ENCODE data around the gene GRIN1. TPM values are rescaled to one million over a fixed set of nuclear protein-coding genes. Genes with fewer than 3 reads are reported as not detected.

GRIN1 gene
- total and polyA plus RNA-seq, 7 experiments from 2014 or later: not detected

DNA sequence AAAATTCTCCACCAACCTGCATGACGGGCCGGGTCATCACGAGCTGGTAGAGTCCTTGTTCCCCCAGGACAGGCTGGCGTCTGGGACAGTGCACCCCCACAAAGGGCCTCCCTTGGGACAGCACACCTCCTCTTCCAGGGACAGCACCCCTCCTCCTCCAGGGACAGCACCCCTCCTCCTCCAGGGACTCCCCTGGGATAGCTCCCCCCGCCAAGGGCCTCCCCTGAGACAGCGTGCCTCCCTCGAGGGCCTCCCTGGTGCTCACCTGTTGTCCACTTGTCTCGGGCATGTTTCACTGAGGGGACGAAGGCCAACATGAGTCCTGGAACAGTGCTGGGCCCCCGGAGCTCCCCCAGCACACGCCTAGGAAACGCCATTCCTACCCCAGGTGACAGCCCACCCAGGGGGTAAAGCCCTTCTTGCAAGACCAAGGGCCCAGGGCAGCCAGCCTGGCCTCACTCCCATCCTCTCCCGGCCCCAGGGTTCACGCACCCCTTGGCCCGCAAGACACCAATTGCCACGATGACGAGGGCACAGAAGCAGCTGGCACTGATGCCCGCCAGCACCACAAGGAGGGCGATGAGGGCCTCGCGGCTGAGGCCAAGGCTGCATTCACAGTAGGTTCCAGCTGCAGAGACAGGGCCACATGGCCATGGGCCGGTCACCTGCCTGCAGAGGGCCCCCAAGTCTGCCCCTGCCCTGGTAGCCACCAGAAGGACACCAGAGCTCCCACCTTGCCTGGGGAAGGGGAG is 32.4 kb downstream of the GRIN1 start:
- Histone ChIP-seq H3K27ac (ENCODE audit: low read depth, low read length) (no peak overlapping the region), H3K9me3 (ENCODE audit: control insufficient read depth in 2 of 3, low read length in 3 of 3) (no peaks in the 10 kb centered on the region), H3K27me3 (ENCODE audit: control insufficient read depth in 2 of 2, insufficient read depth in 2 of 2, low read length in 2 of 2) (peaks cover 5 to 9% of the 10 kb centered on the region in 2 donors), H3K4me1 (ENCODE audit: control insufficient read depth in 2 of 2, insufficient read depth in 2 of 2, low read length in 2 of 2) (no peaks in the 10 kb centered on the region), H3K36me3 (ENCODE audit: control insufficient read depth in 2 of 3, insufficient read depth in 3 of 3, low read length in 3 of 3) (no peaks in the 10 kb centered on the region), H3K4me3 (ENCODE audit: low read length) (no peak overlapping the region)
- ATAC-seq (no peak), DNase-seq (no peak)
- H3K9me3 Mint-ChIP-seq: no peaks in the 10 kb centered on the region
- H3K4me3 Mint-ChIP-seq: no peak overlapping the region
- POLR2A ChIA-PET: no interaction called here
- no peak overlapping the region for H3K27ac Mint-ChIP-seq
- peaks cover 0 to 14% (median 5%) of the 10 kb centered on the region in 7 donors for H3K4me1 Mint-ChIP-seq
- intact Hi-C loops (cut with micrococcal nuclease): no loop called here
- H3K36me3 Mint-ChIP-seq: no peaks in the 10 kb centered on the region
- H3K27me3 Mint-ChIP-seq: peaks cover 4 to 42% (median 16%) of the 10 kb centered on the region in 5 donors
- CTCF ChIA-PET: no interaction called here

- H3K4me1 ChIP-seq (ENCODE audit: control insufficient read depth in 2 of 2, insufficient read depth in 2 of 2, low read length in 2 of 2): no peaks in the 10 kb centered on the region
- no peak for ATAC-seq
- H3K27me3 ChIP-seq (ENCODE audit: control insufficient read depth in 2 of 2, insufficient read depth in 2 of 2, low read length in 2 of 2): peaks cover 5 to 6% of the 10 kb centered on the region in 2 donors
- no peaks in the 10 kb centered on the region for H3K9me3 Mint-ChIP-seq
- peak overlapping the region in 1 of 9 donors; percentile 23 for H3K27ac Mint-ChIP-seq
- intact Hi-C loops (cut with micrococcal nuclease): no loop called here
- no peaks in the 10 kb centered on the region for H3K9me3 ChIP-seq (ENCODE audit: control insufficient read depth in 2 of 3, low read length in 3 of 3)
- H3K36me3 ChIP-seq (ENCODE audit: control insufficient read depth in 2 of 3, insufficient read depth in 3 of 3, low read length in 3 of 3): peaks cover 0 to 7% (median 0%) of the 10 kb centered on the region in 3 experiments
- no peak overlapping the region for H3K4me3 Mint-ChIP-seq
- ChIA-PET POLR2A (interaction anchor here (1.3 kb wide), 1 partner anchor 32 kb away, joined by 3 read pairs; the partner anchor contains the start of genes NDOR1 and TMEM203), CTCF (interaction anchor here (0.9 kb wide), 1 partner anchor 64 kb away, joined by 3 read pairs; no protein-coding TSS in a partner anchor)
- peaks cover 0 to 7% (median 0%) of the 10 kb centered on the region in 5 donors for H3K36me3 Mint-ChIP-seq
- peaks cover 0 to 16% (median 5%) of the 10 kb centered on the region in 7 donors for H3K4me1 Mint-ChIP-seq
- no peak overlapping the region for H3K27ac ChIP-seq (ENCODE audit: low read depth, low read length)
- H3K27me3 Mint-ChIP-seq: peaks cover 0 to 34% (median 11%) of the 10 kb centered on the region in 5 donors
- H3K4me3 ChIP-seq (ENCODE audit: low read length): no peak overlapping the region
- DNase-seq: no peak
Observed at GRCh38 chr9:137172901-137173795, 34.2 kb downstream of the GRIN1 start.

DNA sequence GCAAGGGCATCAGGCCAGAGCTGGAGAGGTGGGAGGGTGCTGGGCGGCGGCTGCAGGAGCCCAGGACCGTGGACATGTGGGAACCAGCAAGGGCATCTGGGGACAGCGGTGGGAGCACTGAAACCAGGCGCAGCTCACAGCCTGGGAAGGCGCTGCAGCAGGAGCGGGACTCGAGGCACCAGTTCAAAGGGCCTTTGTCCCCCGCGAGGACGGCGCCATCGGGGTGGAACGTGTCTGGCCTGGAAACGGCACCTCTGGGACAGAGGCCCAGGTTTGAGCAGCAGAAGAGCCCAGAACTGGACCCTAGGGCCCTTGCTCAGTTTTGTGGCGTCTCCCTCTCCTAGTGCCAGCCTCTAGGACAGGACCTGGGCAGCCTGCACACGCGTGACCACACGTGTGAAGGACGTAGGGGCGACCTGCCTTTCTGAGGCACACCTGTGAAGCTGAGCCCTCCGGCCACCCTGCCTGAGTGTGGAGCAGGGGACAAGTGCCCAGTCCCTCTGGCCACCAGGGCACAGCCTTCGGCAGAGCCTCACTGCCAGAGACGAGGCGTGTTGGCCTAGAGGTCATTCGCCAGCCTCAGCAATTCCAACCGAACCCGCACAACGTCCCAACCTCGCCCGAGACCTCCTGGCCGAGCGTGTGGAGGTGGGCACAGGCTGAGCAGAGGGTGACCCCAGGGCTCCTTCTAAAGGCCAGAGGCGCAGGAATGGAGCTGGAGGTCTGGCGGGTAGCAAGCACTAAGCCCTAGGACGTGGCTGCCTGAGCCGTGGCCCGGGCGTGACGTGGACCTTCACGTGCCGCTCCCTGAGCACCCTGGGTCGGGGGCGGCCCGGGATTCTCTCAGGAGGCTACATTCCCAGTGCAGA is 35.1 kb downstream of the GRIN1 start:
- ChIA-PET CTCF (no interaction called here), POLR2A (interaction anchor here (0.9 to 1.3 kb wide), 2 partner anchors 14 to 31 kb away, joined by 3 to 7 read pairs; partner anchors contain the start of genes ANAPC2, NDOR1, SSNA1 and TMEM203)
- intact Hi-C loops (cut with micrococcal nuclease): loop anchor here in 1 of 2 donors (2.0 kb wide), 1 partner anchor 55 kb away; no protein-coding TSS in a partner anchor
- H3K27me3 ChIP-seq (ENCODE audit: control insufficient read depth in 2 of 2, insufficient read depth in 2 of 2, low read length in 2 of 2): peaks cover 4 to 6% of the 10 kb centered on the region in 2 donors
- no peak overlapping the region for H3K27ac Mint-ChIP-seq
- H3K36me3 Mint-ChIP-seq: peaks cover 0 to 7% (median 0%) of the 10 kb centered on the region in 5 donors
- no peaks in the 10 kb centered on the region for H3K4me1 ChIP-seq (ENCODE audit: control insufficient read depth in 2 of 2, insufficient read depth in 2 of 2, low read length in 2 of 2)
- H3K36me3 ChIP-seq (ENCODE audit: control insufficient read depth in 2 of 3, insufficient read depth in 3 of 3, low read length in 3 of 3): peaks cover 0 to 15% (median 0%) of the 10 kb centered on the region in 3 experiments
- H3K27me3 Mint-ChIP-seq: peaks cover 0 to 31% (median 11%) of the 10 kb centered on the region in 5 donors
- H3K4me3 Mint-ChIP-seq: peak overlapping the region in 2 of 10 donors; percentile 23 to 31
- no peak for ATAC-seq
- H3K4me3 ChIP-seq (ENCODE audit: low read length): no peak overlapping the region
- DNase-seq: no peak
- H3K9me3 Mint-ChIP-seq: no peaks in the 10 kb centered on the region
- H3K4me1 Mint-ChIP-seq: peaks cover 0 to 16% (median 5%) of the 10 kb centered on the region in 7 donors
- no peaks in the 10 kb centered on the region for H3K9me3 ChIP-seq (ENCODE audit: control insufficient read depth in 2 of 3, low read length in 3 of 3)
- no peak overlapping the region for H3K27ac ChIP-seq (ENCODE audit: low read depth, low read length)

GRCh38 chr9:137174722-137175293 is 35.9 kb downstream of the GRIN1 start:
- DNase-seq: no peak
- CTCF ChIA-PET: interaction anchor here (1.0 kb wide), 1 partner anchor 400 kb away, joined by 3 read pairs; no protein-coding TSS in a partner anchor

DNA sequence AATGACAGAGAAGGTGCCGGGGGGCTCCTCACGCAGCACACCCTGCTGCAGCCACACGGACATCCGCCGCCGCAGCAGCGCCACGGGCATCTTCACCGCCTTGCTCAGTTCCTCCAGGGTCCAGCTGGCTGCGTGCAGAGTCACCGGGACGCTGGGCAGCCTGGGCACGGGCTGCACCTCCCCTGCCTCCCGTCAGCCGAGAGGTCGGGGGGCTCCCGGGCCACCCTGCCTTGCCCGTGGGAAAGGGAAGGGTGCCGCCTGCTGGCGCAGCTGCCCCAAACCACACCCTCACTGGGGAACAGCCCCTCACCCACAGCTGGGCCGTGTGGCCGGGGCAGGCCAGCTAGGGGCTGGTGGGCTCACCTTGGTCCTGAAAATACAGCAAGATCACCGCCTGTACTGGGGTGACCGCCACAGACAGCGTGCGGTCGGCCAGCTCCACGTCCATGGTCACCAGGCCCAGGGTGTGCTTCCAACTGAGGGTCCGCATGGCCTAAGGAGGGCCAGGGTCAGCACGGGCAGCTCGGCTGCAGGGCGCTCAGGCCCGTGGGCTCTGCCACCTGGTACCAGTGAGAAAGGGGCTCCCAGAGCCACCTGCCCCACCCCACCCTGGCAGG is 36.5 kb downstream of the GRIN1 start:
- Mint-ChIP-seq H3K9me3 (no peaks in the 10 kb centered on the region), H3K36me3 (peaks cover 0 to 7% (median 0%) of the 10 kb centered on the region in 5 donors), H3K4me3 (peak overlapping the region in 2 of 10 donors; percentile 26 to 41), H3K27ac (no peak overlapping the region), H3K4me1 (peaks cover 0 to 16% (median 5%) of the 10 kb centered on the region in 7 donors), H3K27me3 (peaks cover 0 to 23% (median 6%) of the 10 kb centered on the region in 5 donors)
- ATAC-seq: no peak
- no peak overlapping the region for H3K27ac ChIP-seq (ENCODE audit: low read depth, low read length)
- H3K9me3 ChIP-seq (ENCODE audit: control insufficient read depth in 2 of 3, low read length in 3 of 3): no peaks in the 10 kb centered on the region
- peaks cover 0 to 30% (median 4%) of the 10 kb centered on the region in 3 experiments for H3K36me3 ChIP-seq (ENCODE audit: control insufficient read depth in 2 of 3, insufficient read depth in 3 of 3, low read length in 3 of 3)
- POLR2A ChIA-PET: interaction anchor here (0.6 to 1.1 kb wide), 2 partner anchors 52 to 492 kb away, joined by 3 to 4 read pairs; no protein-coding TSS in a partner anchor
- H3K27me3 ChIP-seq (ENCODE audit: control insufficient read depth in 2 of 2, insufficient read depth in 2 of 2, low read length in 2 of 2): peaks cover 0 to 5% of the 10 kb centered on the region in 2 donors
- CTCF ChIA-PET: interaction anchor here (0.9 to 2.0 kb wide), 3 partner anchors 43 to 401 kb away, joined by 3 to 9 read pairs (median 3); partner anchors contain the start of gene RNF224
- no peak for DNase-seq
- no peak overlapping the region for H3K4me3 ChIP-seq (ENCODE audit: low read length)
- no peaks in the 10 kb centered on the region for H3K4me1 ChIP-seq (ENCODE audit: control insufficient read depth in 2 of 2, insufficient read depth in 2 of 2, low read length in 2 of 2)
- intact Hi-C loops (cut with micrococcal nuclease): loop anchor here in 1 of 2 donors (2.0 kb wide), 1 partner anchor 57 kb away; no protein-coding TSS in a partner anchor

More at GRCh38 chr9:137174722-137175293, 35.9 kb downstream of the GRIN1 start:
- H3K4me1 Mint-ChIP-seq: peaks cover 0 to 16% (median 5%) of the 10 kb centered on the region in 7 donors
- H3K36me3 Mint-ChIP-seq: peaks cover 0 to 7% (median 0%) of the 10 kb centered on the region in 5 donors
- Histone ChIP-seq H3K4me3 (ENCODE audit: low read length) (no peak overlapping the region), H3K27me3 (ENCODE audit: control insufficient read depth in 2 of 2, insufficient read depth in 2 of 2, low read length in 2 of 2) (peaks cover 0 to 6% of the 10 kb centered on the region in 2 donors), H3K9me3 (ENCODE audit: control insufficient read depth in 2 of 3, low read length in 3 of 3) (no peaks in the 10 kb centered on the region), H3K36me3 (ENCODE audit: control insufficient read depth in 2 of 3, insufficient read depth in 3 of 3, low read length in 3 of 3) (peaks cover 0 to 23% (median 4%) of the 10 kb centered on the region in 3 experiments), H3K4me1 (ENCODE audit: control insufficient read depth in 2 of 2, insufficient read depth in 2 of 2, low read length in 2 of 2) (no peaks in the 10 kb centered on the region), H3K27ac (ENCODE audit: low read depth, low read length) (no peak overlapping the region)
- H3K4me3 Mint-ChIP-seq: peak overlapping the region in 3 of 10 donors; percentile 26 to 41 (median 31)
- intact Hi-C loops (cut with micrococcal nuclease): loop anchor here in 1 of 2 donors (2.0 kb wide), 1 partner anchor 56 kb away; no protein-coding TSS in a partner anchor
- POLR2A ChIA-PET: interaction anchor here (0.6 to 1.3 kb wide), 4 partner anchors 13 to 492 kb away, joined by 3 to 7 read pairs (median 4); partner anchors contain the start of genes ANAPC2, NDOR1, SSNA1 and TMEM203
- no peak overlapping the region for H3K27ac Mint-ChIP-seq
- no peaks in the 10 kb centered on the region for H3K9me3 Mint-ChIP-seq
- no peak for ATAC-seq
- peaks cover 0 to 29% (median 11%) of the 10 kb centered on the region in 5 donors for H3K27me3 Mint-ChIP-seq
